Nephron (organoid): ENCODE measurements around the gene ZFP57.
A peak's percentile ranks its signal among the peaks of the same experiment; 100 is the strongest.

Experiments
- H3K27ac Mint-ChIP-seq, 3 experiments: 2 replicates each; pipeline ENCODE4 v1.8.0; 2020; ENCODE audit warnings: mixed read lengths in 3 of 3, mild to moderate bottlenecking in 2 of 3, moderate library complexity in 1 of 3
- H3K27me3 Mint-ChIP-seq: 2 replicates; pipeline ENCODE4 v1.8.0; 2021; ENCODE audit warnings: low read depth, mild to moderate bottlenecking, moderate library complexity, mixed read lengths
- H3K36me3 Mint-ChIP-seq: 2 replicates; pipeline ENCODE4 v1.8.0; 2020; ENCODE audit warnings: low read depth, mixed read lengths
- H3K4me1 Mint-ChIP-seq: 2 replicates; pipeline ENCODE4 v1.8.0; 2020; ENCODE audit warnings: mixed read lengths
- H3K4me3 Mint-ChIP-seq, 3 experiments: 2 replicates each; pipeline ENCODE4 v1.8.0; 2020; ENCODE audit warnings: mild to moderate bottlenecking in 3 of 3, mixed read lengths in 3 of 3, moderate library complexity in 2 of 3
- H3K9me3 Mint-ChIP-seq: 2 replicates; pipeline ENCODE4 v1.8.0; 2020; ENCODE audit warnings: mixed read lengths
- CTCF ChIP-seq, 3 experiments: fragments of 200-600 bp; sonication (generic); IDR thresholded peaks; one replicate each; pipeline ENCODE4 v1.5.0; 2021; ENCODE audit warnings: antibody characterized with exemption in 3 of 3; ENCODE audit not compliant: unreplicated experiment in 3 of 3

Gene ZFP57

GRCh38 chr6:29727637-29728036 is 46.7 kb upstream of the ZFP57 start:
- Mint-ChIP-seq H3K36me3 (no peaks in the 10 kb centered on the region), H3K27ac (no peak overlapping the region), H3K27me3 (peaks cover 90% of the 10 kb centered on the region), H3K9me3 (no peaks in the 10 kb centered on the region), H3K4me1 (no peaks in the 10 kb centered on the region), H3K4me3 (no peak overlapping the region)
- no peak for TF ChIP-seq CTCF (IDR thresholded peaks at IDR 0.05; ENCODE audit: unreplicated experiment in 3 of 3)

- H3K9me3 Mint-ChIP-seq: no peaks in the 10 kb centered on the region
- peaks cover 94% of the 10 kb centered on the region for H3K27me3 Mint-ChIP-seq
- no peak overlapping the region for H3K27ac Mint-ChIP-seq
- no peaks in the 10 kb centered on the region for H3K4me1 Mint-ChIP-seq
- TF ChIP-seq CTCF (IDR thresholded peaks at IDR 0.05; ENCODE audit: unreplicated experiment in 3 of 3): no peak
- no peak overlapping the region for H3K4me3 Mint-ChIP-seq
- H3K36me3 Mint-ChIP-seq: no peaks in the 10 kb centered on the region
These were observed 45.7 kb upstream of the ZFP57 start for GRCh38 chr6:29726571-29727194.

GRCh38 chr6:29726001-29726400 is 45.0 kb upstream of the ZFP57 start:
- no peak overlapping the region for H3K27ac Mint-ChIP-seq
- H3K4me1 Mint-ChIP-seq: no peaks in the 10 kb centered on the region
- no peaks in the 10 kb centered on the region for H3K9me3 Mint-ChIP-seq
- TF ChIP-seq CTCF (IDR thresholded peaks at IDR 0.05; ENCODE audit: unreplicated experiment in 3 of 3): no peak
- H3K36me3 Mint-ChIP-seq: no peaks in the 10 kb centered on the region
- peak overlapping the region in 2 of 3 experiments; percentile 17 to 38 for H3K4me3 Mint-ChIP-seq
- H3K27me3 Mint-ChIP-seq: peaks cover 96% of the 10 kb centered on the region

- Mint-ChIP-seq H3K36me3 (no peaks in the 10 kb centered on the region), H3K9me3 (no peaks in the 10 kb centered on the region), H3K4me1 (no peaks in the 10 kb centered on the region), H3K4me3 (peak overlapping the region; percentile 73 to 78 (median 77)), H3K27me3 (peaks cover 95% of the 10 kb centered on the region), H3K27ac (no peak overlapping the region)
- no peak for TF ChIP-seq CTCF (IDR thresholded peaks at IDR 0.05; ENCODE audit: unreplicated experiment in 3 of 3)
These were observed 44.3 kb upstream of the ZFP57 start for GRCh38 chr6:29724937-29725869.

- Mint-ChIP-seq H3K4me3 (peak overlapping the region; percentile 73 to 83 (median 77)), H3K9me3 (no peaks in the 10 kb centered on the region), H3K36me3 (no peaks in the 10 kb centered on the region)
These were observed 43.0 kb upstream of the ZFP57 start for GRCh38 chr6:29723666-29724588.

More at GRCh38 chr6:29723666-29724588, 43.0 kb upstream of the ZFP57 start:
- TF ChIP-seq CTCF (IDR thresholded peaks at IDR 0.05; ENCODE audit: unreplicated experiment in 3 of 3): no peak
- no peaks in the 10 kb centered on the region for H3K4me1 Mint-ChIP-seq
- peaks cover 86% of the 10 kb centered on the region for H3K27me3 Mint-ChIP-seq
- H3K27ac Mint-ChIP-seq: no peak overlapping the region
